Natural killer cell (primary cell): ENCODE measurements around the gene LCN1. TPM values are rescaled to one million over a fixed set of nuclear protein-coding genes. Genes with fewer than 3 reads are reported as not detected.
A peak's percentile ranks its signal among the peaks of the same experiment; 100 is the strongest.

Experiments
- ATAC-seq, 3 donors: fragments of 150-1000 bp in 2 of 3; fragments of 200-7000 bp in 1 of 3; cut with Tn5 transposase; 1 replicate in 1 of 3; 2 replicates in 2 of 3; pipeline ENCODE4 v1.10.0; 2021; ENCODE audit warnings: mild to moderate bottlenecking in 2 of 3, moderate library complexity in 2 of 3
- DNase-seq, 2 donors: peaks; one replicate each; pipeline versions ENCODE4 v3.0.0 to v3.0.0-alpha.2; 2013 to 2021; ENCODE audit warnings: mixed read lengths in 1 of 2
- H3K27ac ChIP-seq: one replicate; pipeline ENCODE4 v1.5.1; 2013; ENCODE audit warnings: mild to moderate bottlenecking, low read length
- H3K27me3 ChIP-seq: one replicate; pipeline ENCODE4 v1.6.1; 2013; ENCODE audit warnings: low read length; ENCODE audit not compliant: control insufficient read depth, insufficient read depth
- H3K36me3 ChIP-seq: one replicate; pipeline ENCODE4 v1.6.1; 2013; ENCODE audit warnings: low read length; ENCODE audit not compliant: control insufficient read depth, insufficient read depth
- H3K4me1 ChIP-seq: one replicate; pipeline ENCODE4 v1.6.1; 2013; ENCODE audit warnings: low read length; ENCODE audit not compliant: control insufficient read depth, insufficient read depth
- H3K4me3 ChIP-seq: one replicate; pipeline ENCODE4 v1.5.1; 2013; ENCODE audit warnings: low read length
- H3K9me3 ChIP-seq: one replicate; pipeline ENCODE4 v1.6.1; 2013; ENCODE audit warnings: low read length; ENCODE audit not compliant: control insufficient read depth, insufficient read depth
- H3K27ac Mint-ChIP-seq, 2 donors: one replicate each; pipeline ENCODE4 v1.8.0; 2022; ENCODE audit warnings: mild to moderate bottlenecking in 2 of 2, mixed read lengths in 2 of 2, moderate library complexity in 1 of 2
- H3K27me3 Mint-ChIP-seq, 2 donors: one replicate each; pipeline ENCODE4 v1.8.0; 2022; ENCODE audit warnings: low read depth in 2 of 2, mixed read lengths in 2 of 2
- H3K36me3 Mint-ChIP-seq: one replicate; pipeline ENCODE4 v1.8.0; 2022; ENCODE audit warnings: mixed read lengths
- H3K4me1 Mint-ChIP-seq, 2 donors: one replicate each; pipeline ENCODE4 v1.8.0; 2022; ENCODE audit warnings: mixed read lengths in 2 of 2
- H3K4me3 Mint-ChIP-seq: one replicate; pipeline ENCODE4 v1.8.0; 2022; ENCODE audit warnings: mild to moderate bottlenecking, moderate library complexity, mixed read lengths
- H3K9me3 Mint-ChIP-seq, 2 donors: one replicate each; pipeline ENCODE4 v1.8.0; 2022; ENCODE audit warnings: mixed read lengths in 2 of 2
- CTCF ChIP-seq: fragments of 200-600 bp; IDR thresholded peaks from one replicate; pipeline ENCODE4 v1.8.0; 2022; ENCODE audit warnings: antibody characterized with exemption
- WGBS: methylation state at CpG from one replicate; pipeline ENCODE4 v1.1.7; 2013; ENCODE audit warnings: missing lambda C conversion rate; ENCODE audit not compliant: insufficient coverage; 5-methylcytosine and 5-hydroxymethylcytosine counted together
- intact Hi-C: fragments of 100-400 bp; cut with micrococcal nuclease; formaldehyde crosslinking; loops from one replicate; pipeline ENCODE4 v1.14.2; 2022
- total RNA-seq, 4 donors: library from RNA; stranded (reverse); fragments of 120-200 nt in 1 of 4; gene quantifications; one replicate each; pipeline versions ENCODE4 v1.2.3 to v1.2.4, GENCODE V29; 2013 to 2022

LCN1 gene
- total RNA-seq, 3 donors from 2014 or later (not counting 1 experiment from before 2014, with no cell fraction given) = not detected

GRCh38 chr9:135500525-135501260 lies 20.5 kb upstream of the LCN1 start, which contains the start of gene MRPS2:
TSS of gene MRPS2 (plus strand) at chr9:135500682. CDS start at chr9:135500711, 29 bp downstream.
- no peaks in the 10 kb centered on the region for H3K9me3 Mint-ChIP-seq

GRCh38 chr9:135501261-135502167 lies 19.7 kb upstream of the LCN1 start:
- H3K9me3 Mint-ChIP-seq = no peaks in the 10 kb centered on the region
- DNase-seq (no peak), ATAC-seq (no peak)
- intact Hi-C loops = no loop called here
- TF ChIP-seq CTCF = no peak
- peak overlapping the region; percentile 50 to 91 for H3K27ac Mint-ChIP-seq
- no peaks in the 10 kb centered on the region for H3K27me3 Mint-ChIP-seq
- Histone ChIP-seq H3K4me1 (peaks cover 28% of the 10 kb centered on the region), H3K27ac (peak overlapping the region; percentile 28), H3K4me3 (peak overlapping the region; percentile 71), H3K36me3 (peaks cover 10% of the 10 kb centered on the region), H3K27me3 (no peaks in the 10 kb centered on the region), H3K9me3 (no peaks in the 10 kb centered on the region)
- H3K36me3 Mint-ChIP-seq = no peaks in the 10 kb centered on the region
- 55% methylated on average over 38 of the region's 38 CpGs for WGBS
- H3K4me3 Mint-ChIP-seq = peak overlapping the region; percentile 89
- peaks cover 16 to 34% of the 10 kb centered on the region in 2 donors for H3K4me1 Mint-ChIP-seq

More at GRCh38 chr9:135500525-135501260, 20.5 kb upstream of the LCN1 start, which contains the start of gene MRPS2:
- DNase-seq = peak; percentile 89
- Mint-ChIP-seq H3K36me3 (no peaks in the 10 kb centered on the region), H3K4me1 (peaks cover 16 to 34% of the 10 kb centered on the region in 2 donors), H3K27me3 (no peaks in the 10 kb centered on the region), H3K4me3 (peak within 1 kb of the TSS; percentile 89), H3K27ac (peak within 1 kb of the TSS; percentile 56 to 91)
- H3K4me1 ChIP-seq = peaks cover 28% of the 10 kb centered on the region
- H3K27ac ChIP-seq = peak within 1 kb of the TSS; percentile 28
- peak within 1 kb of the TSS; percentile 71 for H3K4me3 ChIP-seq
- intact Hi-C loops = no loop called here
- no peaks in the 10 kb centered on the region for H3K9me3 ChIP-seq
- H3K27me3 ChIP-seq = no peaks in the 10 kb centered on the region
- peaks cover 10% of the 10 kb centered on the region for H3K36me3 ChIP-seq
- peak; percentile 92 for TF ChIP-seq CTCF
- under 1% methylated on average over 92 of the region's 92 CpGs for WGBS
- peak; percentile 96 to 97 (median 97) for ATAC-seq

DNA sequence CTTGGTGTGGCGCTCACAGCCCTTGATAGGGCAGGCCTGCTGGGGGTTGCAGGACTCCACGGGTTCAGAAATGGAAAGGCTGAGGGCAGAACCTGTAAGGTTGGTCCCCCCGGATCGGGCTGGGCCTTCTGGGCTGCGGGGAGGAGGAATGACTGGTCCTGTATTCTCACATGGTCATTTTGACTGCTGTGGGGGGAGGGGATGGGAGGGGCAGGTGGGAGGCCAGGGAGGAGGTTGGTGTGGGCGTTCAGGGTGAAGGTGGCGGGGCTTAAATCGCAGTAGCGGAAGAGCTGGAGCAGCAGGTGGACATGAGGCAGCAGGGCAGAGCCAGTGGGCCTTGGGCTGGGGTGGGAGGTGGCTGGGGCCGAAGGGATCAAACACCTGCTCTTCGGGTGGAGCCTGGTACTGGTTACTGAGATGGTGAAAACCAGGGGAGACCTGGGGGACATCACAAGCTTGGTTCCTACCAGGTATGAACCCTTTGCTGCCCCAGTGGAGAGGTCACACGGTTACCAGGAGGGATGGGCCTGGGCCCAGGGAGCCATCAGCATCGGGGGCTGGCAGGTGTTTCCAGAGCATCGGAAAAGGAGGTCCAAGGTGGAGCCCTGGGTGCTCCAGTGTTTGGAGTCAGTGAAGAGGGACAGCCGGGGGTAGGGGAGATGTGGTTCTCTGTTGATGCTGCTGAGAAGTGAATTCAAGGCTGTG lies 18.9 kb upstream of the LCN1 start:
- H3K27ac ChIP-seq = no peak overlapping the region
- intact Hi-C loops = no loop called here
- H3K9me3 ChIP-seq = no peaks in the 10 kb centered on the region
- DNase-seq = no peak
- Mint-ChIP-seq H3K27ac (peak overlapping the region in 1 of 2 donors; percentile 50), H3K4me1 (peaks cover 16 to 34% of the 10 kb centered on the region in 2 donors), H3K36me3 (no peaks in the 10 kb centered on the region), H3K4me3 (peak overlapping the region; percentile 89), H3K27me3 (no peaks in the 10 kb centered on the region), H3K9me3 (no peaks in the 10 kb centered on the region)
- H3K4me3 ChIP-seq = no peak overlapping the region
- H3K4me1 ChIP-seq = peaks cover 28% of the 10 kb centered on the region
- 96% methylated on average over 15 of the region's 15 CpGs for WGBS
- peaks cover 10% of the 10 kb centered on the region for H3K36me3 ChIP-seq
- no peak for TF ChIP-seq CTCF
- no peak for ATAC-seq
- H3K27me3 ChIP-seq = no peaks in the 10 kb centered on the region
